ENCODE data around the gene PHACTR1. TPM values are rescaled to one million over a fixed set of nuclear protein-coding genes. Genes with fewer than 3 reads are reported as not detected.

Gene PHACTR1
- total RNA-seq, 4 donors from 2014 or later = 2.6 to 11.2 (median 4.9) TPM

DNA sequence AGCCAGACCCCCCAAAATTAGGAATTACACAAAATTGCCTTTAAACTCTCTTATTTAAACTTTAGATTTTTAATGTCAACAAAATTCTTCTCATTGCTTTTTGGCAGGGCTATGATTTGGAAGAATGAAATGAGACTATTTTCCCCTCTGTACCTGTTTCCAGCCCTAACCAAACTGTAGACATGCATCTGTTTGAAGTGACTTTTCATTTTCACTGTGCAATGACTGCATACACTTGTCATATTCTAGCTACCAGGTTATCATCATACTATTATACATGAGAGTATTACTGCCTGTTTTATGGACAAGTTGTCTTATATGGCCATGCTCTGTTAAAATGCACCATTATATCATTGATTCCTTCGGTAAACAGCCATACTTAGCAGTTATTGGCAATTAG lies 316.6 kb downstream of the PHACTR1 start:
- TF ChIP-seq, protein P1, sequence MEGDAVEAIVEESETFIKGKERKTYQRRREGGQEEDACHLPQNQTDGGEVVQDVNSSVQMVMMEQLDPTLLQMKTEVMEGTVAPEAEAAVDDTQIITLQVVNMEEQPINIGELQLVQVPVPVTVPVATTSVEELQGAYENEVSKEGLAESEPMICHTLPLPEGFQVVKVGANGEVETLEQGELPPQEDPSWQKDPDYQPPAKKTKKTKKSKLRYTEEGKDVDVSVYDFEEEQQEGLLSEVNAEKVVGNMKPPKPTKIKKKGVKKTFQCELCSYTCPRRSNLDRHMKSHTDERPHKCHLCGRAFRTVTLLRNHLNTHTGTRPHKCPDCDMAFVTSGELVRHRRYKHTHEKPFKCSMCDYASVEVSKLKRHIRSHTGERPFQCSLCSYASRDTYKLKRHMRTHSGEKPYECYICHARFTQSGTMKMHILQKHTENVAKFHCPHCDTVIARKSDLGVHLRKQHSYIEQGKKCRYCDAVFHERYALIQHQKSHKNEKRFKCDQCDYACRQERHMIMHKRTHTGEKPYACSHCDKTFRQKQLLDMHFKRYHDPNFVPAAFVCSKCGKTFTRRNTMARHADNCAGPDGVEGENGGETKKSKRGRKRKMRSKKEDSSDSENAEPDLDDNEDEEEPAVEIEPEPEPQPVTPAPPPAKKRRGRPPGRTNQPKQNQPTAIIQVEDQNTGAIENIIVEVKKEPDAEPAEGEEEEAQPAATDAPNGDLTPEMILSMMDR (IDR thresholded peaks at IDR 0.05; ENCODE audit: low read depth) = no peak

DNA sequence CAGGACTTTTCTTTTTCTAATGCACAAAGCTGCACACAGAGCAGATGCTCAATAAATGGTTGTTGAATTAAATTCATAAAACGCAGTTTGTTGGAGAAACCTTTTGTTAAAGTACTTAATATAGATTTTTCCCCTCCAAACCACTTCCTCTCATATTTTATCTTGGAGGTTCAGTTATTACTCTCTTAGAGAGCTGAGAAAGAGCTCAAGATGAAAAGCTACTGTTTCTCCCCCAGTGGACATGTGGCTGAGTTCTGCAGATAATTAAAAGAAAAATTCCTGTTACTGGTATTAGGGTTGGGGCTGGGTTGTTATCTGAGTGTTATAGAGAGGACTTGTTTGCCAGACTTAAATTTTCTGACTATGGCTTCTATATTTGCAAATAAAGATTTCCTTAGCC lies 317.7 kb downstream of the PHACTR1 start:
- TF ChIP-seq, protein P1 (IDR thresholded peaks at IDR 0.05; ENCODE audit: low read depth) = no peak

DNA sequence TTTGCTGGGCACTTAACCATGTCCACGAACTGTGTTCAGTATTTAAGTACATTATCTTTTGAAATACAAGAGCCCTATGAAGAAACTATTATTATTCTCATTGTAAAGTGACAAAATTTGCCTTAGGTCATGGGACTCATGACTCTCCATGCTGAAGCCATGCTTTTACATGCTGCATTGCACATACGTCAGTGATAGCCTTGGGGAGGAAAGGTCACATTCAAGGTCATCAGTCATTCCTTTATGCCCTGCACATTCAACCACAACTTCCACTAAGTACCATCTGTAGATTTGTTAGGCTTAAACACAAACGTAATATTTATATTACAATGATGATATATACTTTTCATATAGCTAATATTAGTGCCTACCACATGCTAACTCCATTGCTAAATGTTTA lies 319.0 kb downstream of the PHACTR1 start:
- TF ChIP-seq, protein P1 (IDR thresholded peaks at IDR 0.05; ENCODE audit: low read depth) = no peak

DNA sequence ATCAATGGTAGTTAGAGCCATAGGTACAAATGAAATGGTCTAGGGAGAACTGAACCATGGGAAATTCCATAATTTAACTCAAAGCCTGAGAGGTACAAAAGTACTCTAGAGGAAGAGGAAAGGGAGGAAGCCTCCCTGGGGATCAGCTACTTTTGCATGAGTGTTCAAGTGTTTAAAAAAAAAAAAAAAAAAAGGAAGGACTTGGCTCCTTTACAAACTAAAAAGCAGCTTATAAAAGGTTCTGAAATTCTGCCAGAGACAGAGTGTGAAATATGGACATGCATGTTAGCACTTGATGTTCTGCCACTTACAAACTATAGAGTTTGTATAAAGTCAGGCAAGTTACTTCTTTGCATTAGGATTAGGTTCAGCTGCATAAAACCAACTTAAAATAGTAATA lies 321.7 kb downstream of the PHACTR1 start:
- TF ChIP-seq, protein P1 (IDR thresholded peaks at IDR 0.05; ENCODE audit: low read depth) = no peak

DNA sequence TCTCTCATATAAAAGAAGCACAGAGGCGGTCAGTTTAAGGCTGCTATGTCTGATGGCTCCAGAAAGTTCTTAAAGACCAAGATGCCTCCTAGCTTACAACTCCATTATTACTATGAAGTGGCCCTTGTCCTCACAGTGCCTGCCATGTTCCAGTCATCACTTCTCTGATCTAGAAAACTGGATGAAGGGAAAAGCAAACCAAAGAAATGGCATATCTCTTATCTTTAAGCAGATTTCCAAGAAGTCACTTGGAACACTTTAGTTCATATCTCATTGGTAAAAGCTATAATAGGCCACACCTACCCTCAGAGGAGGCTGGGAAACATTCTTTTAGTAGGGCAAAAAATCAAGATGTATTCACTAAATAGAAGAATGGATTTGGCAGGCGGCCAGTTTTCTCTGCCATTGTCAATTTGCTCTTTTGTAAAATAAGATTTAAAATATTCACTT lies 322.2 kb downstream of the PHACTR1 start:
- TF ChIP-seq, protein P1 (IDR thresholded peaks at IDR 0.05; ENCODE audit: low read depth) = no peak

DNA sequence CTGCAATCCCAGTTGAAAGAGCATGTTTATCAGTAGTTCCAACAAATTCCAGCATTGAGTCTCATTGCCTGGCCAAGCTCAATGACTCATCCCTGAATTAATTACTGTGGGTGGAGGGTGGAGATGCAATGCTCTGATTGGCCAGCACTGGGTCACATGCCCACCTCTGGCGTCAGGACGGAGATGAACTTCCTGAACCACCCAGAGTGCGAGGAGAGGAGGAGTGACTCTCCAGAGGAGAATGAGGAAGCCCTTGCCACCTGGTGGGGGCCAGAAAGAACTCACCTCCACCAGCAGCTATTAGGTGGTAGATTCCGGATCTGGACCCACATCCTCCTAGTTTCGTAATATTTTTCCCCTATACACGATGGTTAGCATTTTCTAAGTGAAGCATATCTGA lies 327.8 kb downstream of the PHACTR1 start:
- TF ChIP-seq, protein P1 (IDR thresholded peaks at IDR 0.05; ENCODE audit: low read depth) = no peak

DNA sequence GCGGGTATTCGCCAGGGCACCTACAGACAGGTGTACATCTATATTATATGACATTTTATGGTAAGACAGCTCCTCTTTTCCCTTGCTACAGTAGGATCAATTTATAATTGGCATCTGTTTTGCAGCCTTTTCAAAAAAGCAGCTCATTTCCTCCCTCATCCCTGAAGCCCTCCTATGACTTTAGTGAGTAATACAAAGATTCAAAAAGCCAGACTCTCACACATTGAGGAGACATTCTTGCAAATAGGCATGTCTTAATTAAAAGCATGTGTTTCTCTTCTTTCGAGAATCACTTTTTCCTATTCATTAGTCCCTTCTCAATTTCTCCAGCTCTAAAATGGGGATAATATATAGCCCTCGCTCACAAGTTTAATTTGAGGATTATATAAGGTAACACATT lies 328.3 kb downstream of the PHACTR1 start:
- TF ChIP-seq, protein P1 (IDR thresholded peaks at IDR 0.05; ENCODE audit: low read depth) = no peak

All from subcutaneous adipose tissue (tissue), 4 donors.